GM12892 (cell line): Measurements from ENCODE around the gene TMEM242.

Experiments
- DNase-seq: peaks from one replicate; pipeline ENCODE4 v3.0.0; 2011; ENCODE audit not compliant: insufficient read length
- FAIRE-seq: peaks from 2 replicates; lab custom pipeline; 2011; peaks lifted over from hg19 to GRCh38; lab: Jason Lieb, UNC
- POLR2A ChIP-seq: IDR thresholded peaks from 2 replicates; pipeline ENCODE4 v1.6.1; 2011; ENCODE audit warnings: low read depth, low read length, control low read depth
- POLR2AphosphoS5 ChIP-seq: IDR thresholded peaks from 2 replicates; pipeline ENCODE4 v1.6.1; 2011; ENCODE audit warnings: low read depth, low read length, control low read depth
- TAF1 ChIP-seq: IDR thresholded peaks from 2 replicates; pipeline ENCODE4 v1.6.1; 2011; ENCODE audit warnings: low read depth, mild to moderate bottlenecking, control low read depth, low read length, borderline replicate concordance

Gene TMEM242

DNA sequence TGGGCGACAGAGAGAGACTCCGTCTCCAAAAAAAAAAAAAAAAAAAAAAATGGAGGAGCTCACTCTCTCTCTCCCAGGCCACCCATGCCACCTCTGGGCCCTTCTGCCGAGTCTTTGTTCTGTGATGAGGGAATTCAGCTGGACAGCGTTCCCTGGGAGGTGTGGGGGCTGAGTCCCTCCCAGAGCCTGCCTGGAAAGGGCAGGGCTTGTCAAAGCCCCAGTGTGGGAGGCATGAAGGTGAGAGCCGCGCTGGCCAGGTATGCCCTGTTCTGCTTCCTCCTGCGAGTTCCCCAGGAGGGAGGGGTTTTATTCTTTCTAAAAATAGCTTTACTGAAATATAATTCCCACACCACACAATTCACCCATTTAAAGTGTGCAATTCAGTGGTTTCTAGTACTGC, 69.6 kb downstream of the TMEM242 start:
- FAIRE-seq = no peak
- TF ChIP-seq TAF1 = no peak
- TF ChIP-seq POLR2AphosphoS5 = no peak
- no peak for TF ChIP-seq POLR2A
- DNase-seq = no peak

DNA sequence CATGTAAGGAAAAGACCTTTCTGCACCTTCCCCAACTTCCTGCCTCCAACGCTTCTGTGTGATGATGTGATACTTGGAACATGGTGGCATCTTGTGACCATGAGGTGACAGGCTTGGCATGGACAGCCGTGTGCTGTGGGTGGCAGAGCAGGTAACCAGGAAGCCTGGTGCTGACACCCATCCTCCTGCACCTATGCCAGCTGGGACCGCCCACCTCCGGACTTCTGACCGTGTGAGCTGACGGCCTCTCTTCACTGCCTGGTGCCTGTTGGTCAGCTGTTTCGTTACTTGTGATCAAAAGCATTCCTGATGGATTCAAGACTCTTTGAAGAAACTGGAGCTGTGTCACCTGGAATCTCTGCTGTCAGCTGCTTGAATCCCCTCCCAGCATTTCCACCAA, 70.3 kb downstream of the TMEM242 start:
- no peak for FAIRE-seq
- TF ChIP-seq POLR2A = no peak
- no peak for TF ChIP-seq TAF1
- no peak for TF ChIP-seq POLR2AphosphoS5
- DNase-seq = no peak

DNA sequence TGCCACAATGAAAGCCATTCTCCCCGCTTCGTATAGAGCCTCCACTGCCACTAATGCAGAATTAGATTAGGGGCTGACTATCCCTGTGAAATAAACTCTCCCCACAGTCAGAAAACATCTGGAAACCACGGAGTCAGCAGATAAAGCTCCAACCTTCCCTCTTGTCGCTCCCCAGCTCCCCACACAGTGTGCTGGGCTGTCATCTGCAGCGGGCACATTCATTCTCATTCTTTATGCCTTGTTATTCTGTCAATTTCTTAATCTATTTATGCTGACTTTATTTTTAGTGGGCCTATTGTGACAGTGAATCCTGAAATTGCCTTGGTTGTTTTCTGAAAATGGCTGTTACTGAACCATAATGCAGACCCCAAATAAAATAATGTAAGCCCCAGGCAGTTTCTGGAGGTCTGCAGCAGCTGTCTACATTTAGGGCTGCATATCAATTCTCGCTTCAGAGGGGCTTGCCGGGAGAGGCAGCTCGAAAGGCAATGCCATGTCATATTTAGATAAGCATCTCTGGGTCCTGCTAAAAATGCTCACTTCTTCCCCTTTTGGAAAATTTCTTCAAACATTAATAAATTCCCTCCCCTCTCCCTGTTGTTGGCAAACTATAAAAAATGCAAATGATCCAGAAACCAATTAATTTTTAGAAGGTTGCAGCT, 71.6 kb downstream of the TMEM242 start:
- no peak for DNase-seq
- no peak for TF ChIP-seq TAF1
- TF ChIP-seq POLR2A = no peak
- TF ChIP-seq POLR2AphosphoS5 = no peak
- FAIRE-seq = no peak

- FAIRE-seq (no peak), DNase-seq (no peak)
- TF ChIP-seq TAF1 (no peak), POLR2A (no peak), POLR2AphosphoS5 (no peak)
Measured at GRCh38 chr6:157249826-157250225, 73.5 kb downstream of the TMEM242 start.

DNA sequence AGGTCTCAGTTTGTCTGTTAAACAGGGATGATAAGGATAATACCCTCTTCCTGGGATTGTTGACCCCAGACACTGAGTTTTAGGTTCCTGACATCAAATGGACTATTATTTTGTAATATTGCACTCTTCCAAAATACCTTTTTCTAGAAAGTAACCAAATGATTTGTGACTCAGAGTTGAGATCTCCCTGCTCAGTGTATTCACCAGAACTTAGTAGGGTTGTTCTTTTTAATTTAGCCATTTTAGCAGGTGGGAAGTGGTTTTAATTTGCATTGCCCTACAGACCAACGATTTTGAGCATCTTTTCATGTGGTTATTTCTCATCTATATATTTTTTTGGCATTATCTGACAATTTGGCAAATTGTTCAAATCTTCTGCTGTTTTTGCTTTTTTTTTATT, 75.1 kb downstream of the TMEM242 start:
- no peak for DNase-seq
- TF ChIP-seq POLR2A (no peak), POLR2AphosphoS5 (no peak), TAF1 (no peak)
- no peak for FAIRE-seq

DNA sequence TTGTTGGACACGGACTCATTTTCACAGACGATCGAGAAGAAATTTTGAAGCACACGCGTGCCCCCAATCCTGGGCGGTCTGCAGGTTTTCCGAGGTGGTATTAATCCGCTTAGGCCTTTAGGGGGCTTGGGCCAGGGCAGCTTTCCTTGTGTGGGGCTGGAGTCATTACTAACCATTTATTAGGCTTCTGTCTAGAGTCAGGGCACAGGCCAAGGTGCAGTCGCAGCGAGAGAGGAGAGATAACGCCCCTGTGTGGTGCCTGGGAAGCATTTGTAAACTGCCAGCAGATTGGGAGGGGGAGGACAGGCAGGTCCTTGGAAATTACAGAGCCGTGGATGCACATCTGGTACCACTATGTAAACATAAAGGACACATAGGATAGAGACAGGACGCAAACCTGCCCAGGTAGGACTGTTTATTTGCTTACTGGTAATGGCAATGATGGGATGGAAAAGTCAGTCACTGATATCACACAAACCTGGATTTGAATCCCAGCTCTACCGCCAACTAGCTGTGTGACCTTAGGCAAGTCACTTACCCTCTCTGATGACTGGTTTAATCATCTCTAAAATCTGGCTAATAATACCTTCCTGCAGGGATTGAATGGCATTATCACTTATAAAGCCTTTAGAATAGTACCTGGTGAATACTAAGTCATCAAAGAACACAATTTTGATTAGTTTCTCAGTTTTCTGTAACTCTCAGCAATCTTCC, 76.4 kb downstream of the TMEM242 start:
- DNase-seq = no peak
- TF ChIP-seq TAF1 (no peak), POLR2A (no peak), POLR2AphosphoS5 (no peak)
- FAIRE-seq = no peak

GRCh38 chr6:157246048-157246630, 77.2 kb downstream of the TMEM242 start:
- FAIRE-seq = no peak
- no peak for DNase-seq
- TF ChIP-seq POLR2AphosphoS5 = no peak
- no peak for TF ChIP-seq POLR2A
- TF ChIP-seq TAF1 = no peak

DNA sequence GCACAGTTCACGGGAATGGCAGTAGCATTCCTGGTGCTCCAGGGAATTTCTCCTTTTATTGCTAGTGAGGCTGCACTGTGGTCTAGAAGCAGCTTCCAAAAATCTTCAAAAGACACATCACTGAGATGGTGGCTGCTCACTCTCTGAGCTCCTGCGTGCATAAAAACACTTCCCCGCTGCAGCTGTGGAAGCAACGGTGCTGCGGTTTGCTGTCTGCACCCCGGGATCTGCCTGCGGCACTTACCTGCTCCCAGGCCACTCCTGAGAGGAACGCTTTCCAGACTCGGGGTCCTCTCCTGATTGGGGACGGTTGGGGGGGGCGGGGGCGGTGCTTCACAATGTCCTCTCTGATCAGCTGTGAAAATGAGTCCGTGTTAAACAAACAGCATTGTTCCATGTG, 77.9 kb downstream of the TMEM242 start:
- FAIRE-seq = no peak
- no peak for TF ChIP-seq TAF1
- no peak for TF ChIP-seq POLR2AphosphoS5
- TF ChIP-seq POLR2A = no peak
- DNase-seq = no peak

DNA sequence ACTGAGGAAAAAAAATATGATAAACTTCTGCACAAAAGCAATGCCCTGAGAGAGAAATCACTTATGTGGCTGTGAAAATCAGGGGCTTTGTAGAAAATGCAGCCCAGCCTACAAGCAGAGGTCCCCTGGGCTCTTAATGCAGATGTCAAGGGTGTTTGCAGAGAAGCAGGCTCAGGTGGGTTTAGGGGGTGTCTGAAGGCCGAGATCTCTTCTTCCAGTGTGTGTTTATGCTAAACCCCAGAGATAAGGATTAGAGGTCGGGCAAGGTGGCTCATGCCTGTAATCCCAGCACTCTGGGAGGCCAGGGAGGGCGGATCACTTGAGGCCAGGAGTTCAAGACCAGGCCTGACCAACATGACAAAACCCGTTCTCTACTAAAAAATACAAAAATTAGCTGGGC, 78.5 kb downstream of the TMEM242 start:
- DNase-seq (no peak), FAIRE-seq (no peak)
- TF ChIP-seq TAF1 (no peak), POLR2AphosphoS5 (no peak), POLR2A (no peak)

DNA sequence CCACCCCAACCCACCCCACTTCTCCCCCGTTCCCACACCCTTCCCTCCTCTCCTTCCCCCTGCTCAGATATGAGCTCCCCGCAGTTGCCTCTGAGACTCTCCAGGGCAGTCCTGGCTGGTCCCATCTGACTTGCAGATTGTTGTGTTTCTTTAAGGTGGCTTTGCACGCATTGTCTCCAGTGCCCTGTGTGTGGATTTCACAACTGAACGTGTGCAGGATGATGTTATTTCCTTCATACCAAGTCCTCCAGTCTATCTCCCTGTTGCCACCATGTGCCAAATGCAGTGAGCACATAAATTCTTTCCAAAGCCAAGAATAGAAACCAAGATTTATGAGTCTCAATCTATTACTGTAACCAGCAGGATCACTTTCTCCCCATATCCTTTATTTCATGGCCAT, 79.1 kb downstream of the TMEM242 start:
- DNase-seq = no peak
- FAIRE-seq = no peak
- TF ChIP-seq TAF1 (no peak), POLR2A (no peak), POLR2AphosphoS5 (no peak)

- no peak for TF ChIP-seq POLR2AphosphoS5
- TF ChIP-seq POLR2A = no peak
- no peak for TF ChIP-seq TAF1
- DNase-seq (no peak), FAIRE-seq (no peak)
Measured at GRCh38 chr6:157242791-157243190, 80.5 kb downstream of the TMEM242 start.

- no peak for DNase-seq
- no peak for FAIRE-seq
- TF ChIP-seq POLR2A (no peak), POLR2AphosphoS5 (no peak), TAF1 (no peak)
Measured at GRCh38 chr6:157240960-157241311, 82.4 kb downstream of the TMEM242 start.
